A673 (cell line): ENCODE measurements around the gene CLMP. TPM values are rescaled to one million over a fixed set of nuclear protein-coding genes. Genes with fewer than 3 reads are reported as not detected.
A peak's percentile ranks its signal among the peaks of the same experiment; 100 is the strongest.

ENCODE experiments used
- BruUV-seq: library from RNA; stranded (reverse); fragments of 400-500 nt; replicated peaks from 2 replicates; lab custom pipeline; 2021; lab: Mats Ljungman, UMichigan
- CTCF ChIA-PET: fragments of 300-600 bp; sonication (Branson Sonifier 250); formaldehyde crosslinking; loops from one replicate; lab custom pipeline; 2022; ENCODE audit warnings: antibody characterized with exemption; lab: Charles Lee
- POLR2A ChIA-PET: fragments of 300-600 bp; sonication (Branson Sonifier 250); formaldehyde crosslinking; loops from one replicate; lab custom pipeline; 2022; ENCODE audit warnings: antibody characterized with exemption; ENCODE audit not compliant: low non-redundant PET; lab: Charles Lee
- DNase-seq: peaks from one replicate; pipeline ENCODE4 v3.0.0-alpha.2; 2015; ENCODE audit warnings: low spot score
- H3K27ac ChIP-seq: fragments of 200-600 bp; sonication (generic); 2 replicates; pipeline ENCODE4 v1.5.1; 2016; ENCODE audit warnings: mixed run types, low read depth, mild to moderate bottlenecking, mixed read lengths, antibody characterized with exemption, low read length; ENCODE audit not compliant: poor library complexity, severe bottlenecking
- H3K27me3 ChIP-seq: fragments of 200-600 bp; sonication (generic); replicated peaks from 2 replicates; pipeline ENCODE4 v1.6.1; 2017; ENCODE audit warnings: mixed run types, low read depth, mild to moderate bottlenecking, mixed read lengths, antibody characterized with exemption, low read length; ENCODE audit not compliant: insufficient read depth, poor library complexity
- H3K36me3 ChIP-seq: fragments of 200-600 bp; sonication (generic); 2 replicates; pipeline ENCODE4 v1.6.1; 2016; ENCODE audit warnings: mixed run types, mild to moderate bottlenecking, mixed read lengths, antibody characterized with exemption, low read length; ENCODE audit not compliant: insufficient read depth, poor library complexity, severe bottlenecking
- H3K4me1 ChIP-seq: fragments of 200-600 bp; sonication (generic); 2 replicates; pipeline ENCODE4 v1.6.1; 2017; ENCODE audit warnings: mixed run types, mild to moderate bottlenecking, mixed read lengths, antibody characterized with exemption, low read length; ENCODE audit not compliant: insufficient read depth, poor library complexity, severe bottlenecking
- H3K4me3 ChIP-seq: fragments of 200-600 bp; sonication (generic); 2 replicates; pipeline ENCODE4 v1.5.1; 2016; ENCODE audit warnings: low read depth, mixed run types, mild to moderate bottlenecking, mixed read lengths, low read length; ENCODE audit not compliant: poor library complexity, severe bottlenecking
- H3K9me3 ChIP-seq: fragments of 200-600 bp; sonication (generic); 2 replicates; pipeline ENCODE4 v1.6.1; 2016; ENCODE audit warnings: mixed run types, low read depth, mild to moderate bottlenecking, mixed read lengths, antibody characterized with exemption, low read length; ENCODE audit not compliant: poor library complexity, severe bottlenecking
- EZH2 ChIP-seq: fragments of 200-600 bp; sonication (generic); IDR thresholded peaks from 2 replicates; pipeline ENCODE4 v1.6.1; 2017; ENCODE audit warnings: borderline replicate concordance, low read depth, mild to moderate bottlenecking, mixed read lengths, antibody characterized with exemption, low read length; ENCODE audit not compliant: poor library complexity, severe bottlenecking
- intact Hi-C: fragments of 100-400 bp; cut with micrococcal nuclease; formaldehyde crosslinking; loops from one replicate; pipeline ENCODE4 v1.10.0; 2022; ENCODE audit not compliant: unreplicated experiment
- total RNA-seq: library from RNA; stranded (reverse); gene quantifications from 2 replicates; pipeline ENCODE4 v1.2.3, GENCODE V29; 2021
- TF ChIP-seq, protein P1 (sequence below): fragments of 300-800, 200-600 bp; sonication (generic); conservative IDR thresholded peaks from 2 replicates; pipeline ENCODE4 v1.5.1; 2017; ENCODE audit warnings: low read depth, mild to moderate bottlenecking, antibody characterized with exemption, low read length, moderate library complexity, mixed read lengths

CLMP gene
- total RNA-seq, 1 experiment from 2014 or later = 62.6 TPM

DNA sequence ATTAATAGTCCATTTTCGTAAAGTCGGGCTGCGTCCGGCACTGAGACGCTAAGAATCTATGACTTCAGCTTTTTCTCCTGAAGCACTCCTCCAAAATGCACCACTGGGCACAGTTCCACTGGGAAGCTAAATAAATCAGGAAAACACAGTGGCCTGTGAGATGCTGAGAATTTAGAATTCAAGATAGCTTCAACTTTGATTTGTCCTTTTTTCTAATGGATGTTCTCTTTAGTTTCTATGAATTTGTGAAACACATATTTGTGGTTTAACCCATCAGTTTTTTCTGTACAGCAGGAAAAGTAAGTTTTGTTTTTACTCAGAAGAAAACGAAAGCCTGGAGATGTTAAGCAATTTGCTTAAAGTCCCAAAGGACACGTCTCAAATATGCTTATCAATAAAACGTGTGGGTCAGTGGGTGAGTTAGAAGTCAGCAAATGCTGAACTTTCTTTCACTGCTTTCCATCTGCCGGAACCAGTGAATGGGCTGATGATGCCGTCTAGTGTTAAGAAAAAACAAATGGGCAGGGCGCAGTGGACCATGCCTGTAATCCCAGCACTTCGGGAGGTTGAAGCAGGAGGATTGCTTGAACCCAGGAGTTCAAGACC lies 40.7 kb upstream of the CLMP start:
- TF ChIP-seq, protein P1, sequence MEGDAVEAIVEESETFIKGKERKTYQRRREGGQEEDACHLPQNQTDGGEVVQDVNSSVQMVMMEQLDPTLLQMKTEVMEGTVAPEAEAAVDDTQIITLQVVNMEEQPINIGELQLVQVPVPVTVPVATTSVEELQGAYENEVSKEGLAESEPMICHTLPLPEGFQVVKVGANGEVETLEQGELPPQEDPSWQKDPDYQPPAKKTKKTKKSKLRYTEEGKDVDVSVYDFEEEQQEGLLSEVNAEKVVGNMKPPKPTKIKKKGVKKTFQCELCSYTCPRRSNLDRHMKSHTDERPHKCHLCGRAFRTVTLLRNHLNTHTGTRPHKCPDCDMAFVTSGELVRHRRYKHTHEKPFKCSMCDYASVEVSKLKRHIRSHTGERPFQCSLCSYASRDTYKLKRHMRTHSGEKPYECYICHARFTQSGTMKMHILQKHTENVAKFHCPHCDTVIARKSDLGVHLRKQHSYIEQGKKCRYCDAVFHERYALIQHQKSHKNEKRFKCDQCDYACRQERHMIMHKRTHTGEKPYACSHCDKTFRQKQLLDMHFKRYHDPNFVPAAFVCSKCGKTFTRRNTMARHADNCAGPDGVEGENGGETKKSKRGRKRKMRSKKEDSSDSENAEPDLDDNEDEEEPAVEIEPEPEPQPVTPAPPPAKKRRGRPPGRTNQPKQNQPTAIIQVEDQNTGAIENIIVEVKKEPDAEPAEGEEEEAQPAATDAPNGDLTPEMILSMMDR = no peak
- TF ChIP-seq EZH2 = no peak
- H3K36me3 ChIP-seq = no peaks in the 10 kb centered on the region
- ChIA-PET POLR2A (no interaction called here), CTCF (interaction anchor here (0.5 to 1.6 kb wide), 8 partner anchors 9 to 133 kb away, joined by 3 to 8 read pairs (median 3); no protein-coding TSS in a partner anchor)
- no peak overlapping the region for H3K4me3 ChIP-seq
- H3K4me1 ChIP-seq = peaks cover 20% of the 10 kb centered on the region
- intact Hi-C loops = no loop called here
- BruUV-seq = no TSS peak
- no peaks in the 10 kb centered on the region for H3K27me3 ChIP-seq
- no peak overlapping the region for H3K27ac ChIP-seq
- H3K9me3 ChIP-seq = no peaks in the 10 kb centered on the region
- DNase-seq = no peak

DNA sequence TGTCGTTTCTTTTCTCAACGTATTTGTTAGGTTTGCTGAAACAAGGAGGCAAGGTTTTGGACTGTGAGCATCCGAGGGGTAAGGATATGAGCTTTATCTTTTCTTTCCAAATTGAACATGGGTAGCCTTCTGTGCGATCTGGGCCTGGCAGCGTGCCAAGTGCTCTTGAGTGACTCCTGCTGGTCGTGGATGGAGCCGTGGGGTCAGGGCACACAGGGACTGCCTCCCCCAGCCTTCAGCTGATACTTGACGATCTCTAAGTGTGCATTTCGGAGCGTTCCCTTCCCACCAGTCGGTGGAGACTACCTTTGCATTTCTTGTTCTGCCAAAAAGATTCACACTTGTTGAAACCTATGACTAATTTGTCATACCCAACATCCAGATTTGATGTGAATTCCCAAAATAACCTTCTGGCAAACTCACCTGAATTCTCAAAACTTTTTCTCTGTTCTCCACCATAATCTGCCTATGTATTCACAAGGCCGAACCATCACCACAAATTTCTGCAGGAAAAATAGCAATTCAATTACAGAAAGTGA lies 40.1 kb upstream of the CLMP start:
- intact Hi-C loops = no loop called here
- no TSS peak for BruUV-seq
- peaks cover 15% of the 10 kb centered on the region for H3K4me1 ChIP-seq
- H3K36me3 ChIP-seq = no peaks in the 10 kb centered on the region
- no peaks in the 10 kb centered on the region for H3K27me3 ChIP-seq
- peak; percentile 77 for DNase-seq
- TF ChIP-seq, protein P1 = peak; percentile 79
- TF ChIP-seq EZH2 = no peak
- ChIA-PET CTCF (interaction anchor here (0.6 to 1.6 kb wide), 7 partner anchors 9 to 132 kb away, joined by 3 to 10 read pairs (median 3); no protein-coding TSS in a partner anchor), POLR2A (no interaction called here)
- H3K27ac ChIP-seq = no peak overlapping the region
- H3K4me3 ChIP-seq = no peak overlapping the region
- no peaks in the 10 kb centered on the region for H3K9me3 ChIP-seq

DNA sequence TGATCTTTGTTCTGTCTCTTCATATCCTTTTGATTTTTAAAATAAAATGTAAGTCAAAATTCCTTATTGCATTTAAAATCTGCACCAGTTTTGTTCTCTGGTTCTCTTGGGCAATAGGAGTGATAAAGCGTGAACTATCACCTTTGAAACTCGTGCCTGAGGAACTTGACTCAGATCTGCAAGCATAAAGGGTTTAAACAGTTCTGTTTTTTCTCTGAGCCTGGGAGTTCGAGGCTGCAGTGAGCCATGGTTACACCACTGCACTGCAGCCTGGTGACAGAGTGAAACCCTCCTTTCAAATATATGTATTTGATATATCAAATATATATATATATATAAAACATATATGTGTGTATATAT lies 38.9 kb upstream of the CLMP start:
- Histone ChIP-seq H3K27me3 (no peaks in the 10 kb centered on the region), H3K27ac (no peak overlapping the region), H3K4me1 (peaks cover 11% of the 10 kb centered on the region), H3K36me3 (no peaks in the 10 kb centered on the region), H3K9me3 (no peaks in the 10 kb centered on the region), H3K4me3 (no peak overlapping the region)
- no peak for DNase-seq
- ChIA-PET POLR2A (no interaction called here), CTCF (no interaction called here)
- TF ChIP-seq, protein P1 = no peak
- no peak for TF ChIP-seq EZH2
- intact Hi-C loops = no loop called here
- BruUV-seq = no TSS peak
